ENCODE data around the gene IRX4. TPM values are rescaled to one million over a fixed set of nuclear protein-coding genes. Genes with fewer than 3 reads are reported as not detected.

The IRX4 gene
- total RNA-seq, 1 donor from 2014 or later: not detected

DNA sequence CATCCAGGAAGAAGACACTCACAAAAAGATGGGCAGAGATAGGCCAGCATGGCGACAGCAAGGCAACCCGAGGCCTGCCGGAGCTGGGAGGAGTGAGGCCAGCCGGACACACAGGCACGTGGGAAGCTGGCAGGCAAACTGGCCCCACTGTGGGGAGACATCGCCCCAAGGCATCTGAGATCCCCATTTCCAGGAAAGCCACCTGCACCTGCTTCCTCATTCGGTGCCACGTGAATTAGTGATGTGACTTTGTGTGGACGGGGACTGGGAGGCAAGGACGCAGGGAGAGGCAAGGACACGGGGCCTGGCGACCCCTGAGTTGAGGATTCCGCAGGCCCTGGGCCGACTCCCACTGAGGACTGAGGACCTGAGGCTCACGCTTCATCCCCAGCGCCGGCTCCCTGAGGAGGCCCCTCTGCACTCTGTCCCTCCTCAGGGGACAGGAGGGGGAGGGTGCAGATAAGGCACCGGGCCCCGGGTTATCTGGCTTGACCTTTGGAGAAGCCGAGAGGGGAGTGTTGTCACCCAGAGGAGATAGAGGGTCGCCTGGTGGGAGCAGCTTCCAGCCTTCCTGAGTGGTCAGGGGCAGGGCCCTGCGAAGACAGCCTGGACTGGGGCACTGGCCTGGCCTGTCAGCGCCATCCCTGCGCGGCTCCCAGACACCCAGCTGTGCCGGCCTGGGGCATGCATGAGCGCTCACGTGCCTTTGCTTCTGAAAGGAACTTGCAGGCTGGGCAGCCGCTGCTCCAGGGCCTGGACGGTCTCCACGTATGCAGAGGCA is 41.8 kb downstream of the IRX4 start:
- ATAC-seq: peak; percentile 23
- no peak for DNase-seq
- peaks cover 51% of the 10 kb centered on the region for H3K27me3 ChIP-seq
- H3K36me3 ChIP-seq: no peaks in the 10 kb centered on the region
- no peaks in the 10 kb centered on the region for H3K4me1 ChIP-seq
- TF ChIP-seq, protein P1, sequence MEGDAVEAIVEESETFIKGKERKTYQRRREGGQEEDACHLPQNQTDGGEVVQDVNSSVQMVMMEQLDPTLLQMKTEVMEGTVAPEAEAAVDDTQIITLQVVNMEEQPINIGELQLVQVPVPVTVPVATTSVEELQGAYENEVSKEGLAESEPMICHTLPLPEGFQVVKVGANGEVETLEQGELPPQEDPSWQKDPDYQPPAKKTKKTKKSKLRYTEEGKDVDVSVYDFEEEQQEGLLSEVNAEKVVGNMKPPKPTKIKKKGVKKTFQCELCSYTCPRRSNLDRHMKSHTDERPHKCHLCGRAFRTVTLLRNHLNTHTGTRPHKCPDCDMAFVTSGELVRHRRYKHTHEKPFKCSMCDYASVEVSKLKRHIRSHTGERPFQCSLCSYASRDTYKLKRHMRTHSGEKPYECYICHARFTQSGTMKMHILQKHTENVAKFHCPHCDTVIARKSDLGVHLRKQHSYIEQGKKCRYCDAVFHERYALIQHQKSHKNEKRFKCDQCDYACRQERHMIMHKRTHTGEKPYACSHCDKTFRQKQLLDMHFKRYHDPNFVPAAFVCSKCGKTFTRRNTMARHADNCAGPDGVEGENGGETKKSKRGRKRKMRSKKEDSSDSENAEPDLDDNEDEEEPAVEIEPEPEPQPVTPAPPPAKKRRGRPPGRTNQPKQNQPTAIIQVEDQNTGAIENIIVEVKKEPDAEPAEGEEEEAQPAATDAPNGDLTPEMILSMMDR (IDR thresholded peaks at IDR 0.05): no peak
- H3K4me3 ChIP-seq: no peak overlapping the region
- no peaks in the 10 kb centered on the region for H3K9me3 ChIP-seq
- no peak overlapping the region for H3K27ac ChIP-seq
- intact Hi-C loops (cut with DNase I): no loop called here

- no peak for DNase-seq
- no peaks in the 10 kb centered on the region for H3K4me1 ChIP-seq
- ATAC-seq: no peak
- no peak overlapping the region for H3K27ac ChIP-seq
- TF ChIP-seq, protein P1 (IDR thresholded peaks at IDR 0.05): no peak
- no peaks in the 10 kb centered on the region for H3K9me3 ChIP-seq
- H3K27me3 ChIP-seq: peaks cover 51% of the 10 kb centered on the region
- H3K36me3 ChIP-seq: no peaks in the 10 kb centered on the region
- no peak overlapping the region for H3K4me3 ChIP-seq
- intact Hi-C loops (cut with DNase I): no loop called here
Measured at GRCh38 chr5:1840071-1840547, 42.6 kb downstream of the IRX4 start.

DNA sequence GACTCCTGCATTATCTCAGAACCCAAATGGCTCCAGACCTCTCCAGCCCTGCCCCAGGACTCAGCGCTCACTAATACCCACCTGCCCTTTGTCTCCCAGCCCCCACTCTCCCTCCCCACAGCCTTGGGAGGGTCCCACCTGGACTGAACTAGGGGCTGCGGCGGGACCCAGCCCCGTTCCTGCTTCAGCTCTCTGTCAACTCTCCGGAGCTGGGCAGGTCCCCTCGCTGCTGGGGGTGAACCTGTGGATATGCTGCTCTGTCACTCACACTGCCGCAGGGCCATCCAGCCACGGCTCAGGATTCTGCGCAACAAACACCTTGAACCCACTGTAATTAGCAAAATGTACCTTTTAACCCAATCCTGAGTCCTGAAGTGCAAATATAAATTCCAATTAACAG is 44.7 kb downstream of the IRX4 start:
- H3K4me1 ChIP-seq: no peaks in the 10 kb centered on the region
- no peak overlapping the region for H3K27ac ChIP-seq
- peak; percentile 51 for DNase-seq
- no peaks in the 10 kb centered on the region for H3K9me3 ChIP-seq
- no peak for ATAC-seq
- intact Hi-C loops (cut with DNase I): no loop called here
- peaks cover 58% of the 10 kb centered on the region for H3K27me3 ChIP-seq
- H3K4me3 ChIP-seq: no peak overlapping the region
- H3K36me3 ChIP-seq: no peaks in the 10 kb centered on the region
- TF ChIP-seq, protein P1 (IDR thresholded peaks at IDR 0.05): no peak

- peak; percentile 45 for DNase-seq
- TF ChIP-seq, protein P1 (IDR thresholded peaks at IDR 0.05): no peak
- H3K9me3 ChIP-seq: no peaks in the 10 kb centered on the region
- no peak for ATAC-seq
- no peaks in the 10 kb centered on the region for H3K4me1 ChIP-seq
- H3K4me3 ChIP-seq: no peak overlapping the region
- intact Hi-C loops (cut with DNase I): no loop called here
- peaks cover 58% of the 10 kb centered on the region for H3K27me3 ChIP-seq
- no peak overlapping the region for H3K27ac ChIP-seq
- no peaks in the 10 kb centered on the region for H3K36me3 ChIP-seq
Measured at GRCh38 chr5:1836891-1837880, 45.5 kb downstream of the IRX4 start.

GRCh38 chr5:1836176-1836890 is 46.4 kb downstream of the IRX4 start:
- no peaks in the 10 kb centered on the region for H3K4me1 ChIP-seq
- H3K27ac ChIP-seq: no peak overlapping the region
- ATAC-seq (no peak), DNase-seq (peak; percentile 45)
- no peaks in the 10 kb centered on the region for H3K36me3 ChIP-seq
- H3K27me3 ChIP-seq: peaks cover 57% of the 10 kb centered on the region
- TF ChIP-seq, protein P1 (IDR thresholded peaks at IDR 0.05): no peak
- no peak overlapping the region for H3K4me3 ChIP-seq
- intact Hi-C loops (cut with DNase I): no loop called here
- no peaks in the 10 kb centered on the region for H3K9me3 ChIP-seq

Data from upper lobe of right lung (tissue), 1 donor.